Cortex of kidney (tissue), 1 donor: ENCODE measurements around the gene CHRNA9.

Source experiments
- DNase-seq: peaks from one replicate; lab custom pipeline; 2025; lab: John Stamatoyannopoulos, UW

Gene CHRNA9

DNA sequence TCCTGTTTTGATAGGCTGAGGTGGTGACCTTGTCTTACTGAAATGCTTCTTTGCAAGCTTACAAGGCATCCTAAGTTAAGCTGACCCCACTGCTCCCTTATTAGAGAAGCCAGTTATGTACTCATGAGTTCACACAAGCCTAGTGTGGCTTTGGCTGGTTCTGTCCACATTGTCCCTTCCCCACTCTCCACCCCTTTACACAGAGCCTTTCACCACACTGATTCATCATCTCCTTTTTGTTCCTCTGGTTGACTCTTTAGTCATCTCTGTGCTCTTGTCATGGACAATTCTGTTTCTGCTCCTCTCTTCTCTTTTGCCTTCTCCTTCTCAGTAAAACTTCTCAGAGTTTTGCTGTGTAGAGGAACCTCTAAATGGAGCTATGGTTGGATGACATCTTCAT is 4.9 kb downstream of the CHRNA9 start:
- no peak for DNase-seq

DNA sequence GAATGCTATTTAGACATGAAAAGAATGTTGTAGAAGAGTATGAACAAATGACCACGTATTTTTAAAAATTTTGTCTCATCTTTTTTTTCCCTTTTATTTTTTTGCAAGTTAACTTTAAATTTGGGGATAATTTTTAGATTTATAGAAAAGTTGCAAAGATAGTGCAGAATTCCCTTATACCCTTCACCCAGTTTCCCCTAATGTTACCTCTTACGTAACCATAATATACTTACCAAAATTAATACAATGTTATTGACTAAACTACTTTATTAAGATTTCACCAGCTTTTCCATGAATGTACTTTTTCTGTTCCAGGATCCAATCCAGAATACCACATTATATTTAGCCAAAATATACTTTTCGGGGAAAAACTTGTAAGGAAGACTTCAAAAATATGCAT is 12.3 kb downstream of the CHRNA9 start:
- no peak for DNase-seq

GRCh38 chr4:40348000-40348399 is 12.9 kb downstream of the CHRNA9 start:
- no peak for DNase-seq

DNA sequence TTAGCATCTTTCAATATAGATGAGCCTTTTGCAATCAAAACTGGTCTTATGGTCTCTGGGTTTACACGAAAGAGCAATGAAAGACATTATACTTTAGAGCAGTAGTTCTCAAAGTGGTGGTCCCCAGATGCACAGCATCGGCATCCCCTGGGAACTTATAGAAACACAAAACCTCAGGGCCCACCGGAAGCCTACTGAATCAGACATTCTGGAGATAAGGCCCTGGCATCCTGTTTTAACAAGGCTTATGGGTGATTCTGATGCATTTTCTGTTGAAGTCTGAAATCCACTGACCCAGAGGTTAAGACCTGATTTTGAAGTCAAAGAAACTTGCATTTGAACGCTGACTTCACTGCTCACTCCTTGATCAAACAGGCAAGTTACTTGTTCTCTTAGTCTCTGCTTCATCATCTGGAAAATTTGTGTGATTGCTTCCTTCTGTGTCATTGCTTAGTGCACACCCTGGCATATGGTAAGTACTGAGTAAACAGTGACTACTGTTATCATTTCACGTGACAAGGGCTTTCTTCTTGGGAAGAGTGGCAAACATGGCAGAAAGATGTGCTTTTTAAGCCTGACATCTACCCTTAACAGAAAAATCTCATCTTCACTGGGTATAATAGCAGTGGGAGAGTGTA is 14.5 kb downstream of the CHRNA9 start:
- DNase-seq = no peak

DNA sequence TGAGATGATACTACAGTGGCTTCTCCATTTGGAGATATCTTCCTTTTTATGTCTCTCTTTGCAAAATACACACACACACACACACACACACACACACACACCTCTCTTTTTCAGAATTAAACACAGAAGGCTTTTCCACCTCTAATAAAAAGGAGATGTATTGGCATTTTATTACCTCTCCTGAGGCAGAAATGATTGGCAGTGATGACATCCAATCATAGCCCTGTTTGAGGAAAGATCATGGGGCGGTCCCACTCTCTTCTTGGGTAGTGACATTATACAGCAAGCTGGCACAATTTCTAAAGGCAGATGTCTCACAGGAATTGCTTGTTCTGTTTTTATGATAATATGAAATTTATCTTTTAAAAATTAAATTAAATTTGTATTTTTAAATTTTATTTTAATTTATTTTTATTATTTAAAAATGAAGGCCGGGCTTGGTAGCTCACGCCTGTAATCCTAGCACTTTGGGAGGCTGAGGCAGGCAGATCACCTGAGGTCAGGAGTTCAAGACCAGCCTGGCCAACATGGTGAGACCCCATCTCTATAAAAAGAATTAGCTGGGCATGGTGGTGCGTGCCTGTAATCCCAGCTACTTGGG is 15.6 kb downstream of the CHRNA9 start:
- no peak for DNase-seq

- no peak for DNase-seq
Measured at GRCh38 chr4:40354158-40354557, 19.0 kb downstream of the CHRNA9 start.

DNA sequence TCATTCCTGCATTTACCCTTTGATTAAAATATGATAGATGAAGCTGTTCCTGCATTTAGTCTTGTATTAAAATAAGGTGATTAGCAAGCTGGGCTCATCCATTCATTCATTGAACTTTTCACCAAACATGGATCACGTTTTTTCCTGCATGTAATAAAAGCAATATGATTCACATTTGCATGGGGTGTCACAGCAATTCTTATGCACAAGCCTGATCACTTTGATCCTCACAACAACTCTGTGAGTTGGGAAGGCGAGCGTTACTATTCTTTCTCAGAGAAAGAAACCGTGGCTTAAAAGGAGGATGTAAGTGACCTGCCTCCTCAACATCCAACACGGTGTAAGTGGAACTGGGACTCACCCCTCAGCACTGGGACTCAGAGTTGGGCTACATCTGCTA is 20.0 kb downstream of the CHRNA9 start:
- DNase-seq = no peak

- DNase-seq = no peak
Measured at GRCh38 chr4:40357738-40358137, 22.6 kb downstream of the CHRNA9 start.

GRCh38 chr4:40361338-40361737 is 26.2 kb downstream of the CHRNA9 start:
- DNase-seq = no peak

GRCh38 chr4:40363382-40363920 is 28.3 kb downstream of the CHRNA9 start:
- DNase-seq = no peak

- DNase-seq = no peak
Measured at GRCh38 chr4:40363945-40364344, 28.8 kb downstream of the CHRNA9 start.

DNA sequence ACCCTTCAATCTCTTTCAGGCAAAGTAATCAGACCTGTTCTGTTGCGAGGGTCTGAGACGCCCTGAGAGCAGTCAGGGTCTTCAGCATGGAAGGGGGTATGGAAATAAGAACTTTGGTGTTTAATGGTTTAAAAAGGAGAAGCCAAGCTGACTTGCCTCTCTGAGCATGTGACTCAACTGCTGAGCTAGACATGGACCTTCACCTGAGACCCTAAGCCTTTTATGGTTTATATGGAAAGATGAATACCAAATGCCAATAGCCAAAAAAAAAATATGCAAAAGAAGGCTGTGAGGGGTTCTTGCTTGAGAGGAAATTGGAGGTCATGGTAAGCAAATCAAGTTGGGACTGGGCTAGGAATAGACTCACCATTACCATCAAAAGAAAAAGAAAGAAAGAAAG is 30.6 kb downstream of the CHRNA9 start:
- DNase-seq = no peak

GRCh38 chr4:40367451-40367850 is 32.3 kb downstream of the CHRNA9 start:
- no peak for DNase-seq

GRCh38 chr4:40369437-40370274 is 34.5 kb downstream of the CHRNA9 start:
- DNase-seq = no peak

DNA sequence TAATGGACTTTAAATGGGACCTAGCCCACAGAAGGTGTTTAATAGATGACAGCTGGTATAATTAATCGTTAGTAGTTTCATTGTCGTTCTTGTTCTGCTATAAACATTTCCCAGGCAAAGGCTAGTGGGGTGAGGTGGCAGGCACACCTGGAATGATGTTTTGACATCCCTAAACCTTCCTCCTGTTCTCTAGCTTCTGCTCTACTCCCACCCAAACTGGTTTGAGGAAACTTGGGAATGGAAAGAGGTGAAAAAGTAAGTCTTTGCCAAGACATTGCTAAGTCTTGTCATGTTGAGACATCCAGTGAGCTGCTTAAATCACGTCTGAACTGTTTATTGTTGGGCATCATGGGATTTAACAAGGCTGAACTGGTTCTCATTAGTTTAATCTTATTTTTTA is 37.5 kb downstream of the CHRNA9 start:
- no peak for DNase-seq

GRCh38 chr4:40373636-40374035 is 38.5 kb downstream of the CHRNA9 start:
- no peak for DNase-seq

- no peak for DNase-seq
Measured at GRCh38 chr4:40375095-40375494, 40.0 kb downstream of the CHRNA9 start.

GRCh38 chr4:40375620-40376019 is 40.5 kb downstream of the CHRNA9 start:
- DNase-seq = no peak

- no peak for DNase-seq
Measured at GRCh38 chr4:40377512-40378365, 42.6 kb downstream of the CHRNA9 start.

- DNase-seq = no peak
Measured at GRCh38 chr4:40378619-40379018, 43.5 kb downstream of the CHRNA9 start.

- no peak for DNase-seq
Measured at GRCh38 chr4:40379248-40379647, 44.1 kb downstream of the CHRNA9 start.

DNA sequence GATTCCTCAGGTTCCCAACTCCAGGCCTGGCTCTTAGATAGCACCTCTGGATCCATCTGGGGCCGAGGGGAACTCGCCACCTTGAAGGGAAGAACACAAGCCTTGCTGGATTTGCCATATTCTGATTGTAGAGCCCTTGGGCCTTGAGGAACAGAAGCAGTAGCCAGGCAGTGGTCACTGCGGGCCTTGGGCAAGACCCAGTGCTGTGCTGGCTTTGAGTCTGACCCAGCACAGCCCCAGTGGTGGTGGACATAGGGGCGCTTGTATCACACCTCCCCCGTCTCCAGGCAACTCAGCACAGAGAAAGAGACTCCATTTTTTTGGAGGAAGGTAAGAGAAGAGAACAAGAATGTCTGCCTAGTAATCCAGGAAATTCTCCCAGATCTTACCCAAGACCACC is 45.5 kb downstream of the CHRNA9 start:
- no peak for DNase-seq
